Smooth muscle cell of the brain vasculature (primary cell): ENCODE data around the gene IL1RL2.
A peak's percentile ranks its signal among the peaks of the same experiment; 100 is the strongest.

Experiments used
- DNase-seq: peaks from one replicate; pipeline ENCODE4 v3.0.0-alpha.2; 2012; ENCODE audit warnings: low read depth, low spot score

Gene IL1RL2

GRCh38 chr2:102238039-102238756 is 51.4 kb downstream of the IL1RL2 start:
- no peak for DNase-seq

GRCh38 chr2:102238778-102239177 is 52.0 kb downstream of the IL1RL2 start:
- no peak for DNase-seq

- DNase-seq: no peak
Measured at GRCh38 chr2:102239344-102239743, 52.5 kb downstream of the IL1RL2 start.

GRCh38 chr2:102240640-102241370 is 54.0 kb downstream of the IL1RL2 start:
- DNase-seq: peak; percentile 90

- no peak for DNase-seq
Measured at GRCh38 chr2:102241616-102242305, 54.9 kb downstream of the IL1RL2 start.

GRCh38 chr2:102245266-102246151 is 58.7 kb downstream of the IL1RL2 start:
- DNase-seq: no peak

GRCh38 chr2:102250278-102250821 is 63.5 kb downstream of the IL1RL2 start:
- DNase-seq: no peak

- no peak for DNase-seq
Measured at GRCh38 chr2:102251042-102251848, 64.4 kb downstream of the IL1RL2 start.

- no peak for DNase-seq
Measured at GRCh38 chr2:102251849-102252203, 65.0 kb downstream of the IL1RL2 start.

GRCh38 chr2:102252236-102252635 is 65.4 kb downstream of the IL1RL2 start:
- no peak for DNase-seq

GRCh38 chr2:102253140-102253752 is 66.4 kb downstream of the IL1RL2 start:
- DNase-seq: no peak

- no peak for DNase-seq
Measured at GRCh38 chr2:102253753-102254150, 66.9 kb downstream of the IL1RL2 start.

GRCh38 chr2:102256276-102256675 is 69.5 kb downstream of the IL1RL2 start:
- DNase-seq: no peak

- no peak for DNase-seq
Measured at GRCh38 chr2:102256874-102257462, 70.1 kb downstream of the IL1RL2 start.

GRCh38 chr2:102258025-102258385 is 71.2 kb downstream of the IL1RL2 start:
- DNase-seq: no peak

- no peak for DNase-seq
Measured at GRCh38 chr2:102258386-102259074, 71.7 kb downstream of the IL1RL2 start.

- DNase-seq: no peak
Measured at GRCh38 chr2:102261467-102262135, 74.8 kb downstream of the IL1RL2 start.
